GM19395 (cell line): ENCODE data around the gene KRTAP5-2.
"Not testable (repeated sequence)": the region's sequence is repeated elsewhere in the genome, so short reads cannot be mapped to it uniquely, and the experiment has no call there.

Source experiments
- ATAC-seq: cut with Tn5 transposase; IDR thresholded peaks from one replicate; pipeline ENCODE4 v1.9.1; 2021; ENCODE audit warnings: mild to moderate bottlenecking, moderate library complexity; ENCODE audit not compliant: unreplicated experiment

The KRTAP5-2 gene

DNA sequence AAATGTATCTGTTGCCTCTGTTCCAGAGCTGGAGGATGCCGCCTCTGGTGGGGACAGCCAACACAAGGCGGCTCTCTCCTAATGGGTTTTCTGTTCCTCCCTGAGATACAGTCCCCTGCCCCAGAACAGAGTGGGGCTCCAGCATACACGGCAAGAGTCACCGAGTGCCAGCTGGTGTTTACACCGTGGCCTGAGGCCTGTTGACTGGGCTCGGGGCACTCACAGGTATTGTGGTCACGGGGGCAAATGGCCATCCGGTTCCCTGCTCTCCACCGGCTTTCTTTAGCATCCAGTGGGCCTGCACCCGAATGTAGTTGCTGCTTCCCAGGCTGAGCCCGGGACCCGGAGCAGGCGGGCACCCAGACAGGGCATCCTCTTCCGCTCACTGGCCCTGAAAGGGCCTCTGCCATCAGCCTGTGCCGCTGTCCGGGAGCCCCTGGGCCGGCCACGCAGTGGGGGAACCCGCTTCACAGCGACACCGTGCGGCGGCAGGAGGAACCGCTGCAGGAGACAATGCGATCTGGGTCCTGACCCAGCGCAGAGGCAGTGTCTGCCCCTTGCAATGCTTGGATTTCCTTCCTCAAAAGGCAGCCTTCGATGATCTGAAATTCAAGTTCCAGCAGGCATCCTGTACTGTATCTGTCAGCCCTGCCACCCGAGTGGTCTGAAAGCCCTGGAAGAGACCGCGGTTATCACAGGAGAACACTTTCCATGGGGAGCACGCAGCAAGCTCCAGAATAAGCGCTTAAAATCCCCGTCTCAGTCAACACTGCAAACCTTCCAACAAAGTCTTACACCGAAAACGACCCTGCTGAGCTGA, 30.6 kb upstream of the KRTAP5-2 start:
- no peak for ATAC-seq

DNA sequence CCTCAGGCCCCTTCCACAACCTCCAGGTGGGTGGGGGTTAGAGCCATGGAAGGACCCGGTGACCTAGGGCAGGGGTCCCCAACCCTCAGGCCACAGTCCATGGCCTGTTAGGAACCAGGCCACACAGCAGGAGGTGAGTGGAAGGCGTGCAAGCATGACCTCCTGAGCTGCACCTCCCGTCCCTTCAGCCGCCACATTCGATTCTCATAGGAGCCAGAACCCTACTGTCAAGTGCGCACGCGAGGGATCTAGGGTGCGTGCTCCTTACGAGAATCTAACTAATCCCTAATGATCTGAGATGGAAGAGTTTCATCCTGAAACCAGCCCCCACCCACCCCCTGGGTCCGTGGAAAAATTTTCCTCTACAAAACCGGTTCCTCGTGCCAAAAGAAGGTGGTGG, 27.4 kb upstream of the KRTAP5-2 start:
- ATAC-seq, result no peak

DNA sequence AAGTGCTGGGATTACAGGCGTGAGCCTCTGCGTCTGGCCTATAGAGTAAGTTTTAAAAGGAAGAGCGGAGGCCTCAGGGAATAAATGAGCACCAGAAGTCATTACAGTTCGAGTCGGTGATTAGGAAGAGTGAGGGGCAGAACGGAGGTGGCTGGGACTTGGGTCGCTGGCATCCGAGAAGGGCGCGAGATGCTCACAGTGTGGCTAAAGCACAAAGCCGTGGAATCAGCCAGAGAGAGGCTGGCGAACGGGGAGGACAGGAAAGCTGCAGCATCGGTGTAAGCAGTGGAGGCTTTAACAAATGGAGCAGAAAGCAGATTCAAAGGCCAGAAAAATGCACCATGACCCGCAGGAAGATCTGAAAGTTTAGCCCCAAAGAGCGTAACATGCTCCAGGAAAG, 26.5 kb upstream of the KRTAP5-2 start:
- no peak for ATAC-seq

DNA sequence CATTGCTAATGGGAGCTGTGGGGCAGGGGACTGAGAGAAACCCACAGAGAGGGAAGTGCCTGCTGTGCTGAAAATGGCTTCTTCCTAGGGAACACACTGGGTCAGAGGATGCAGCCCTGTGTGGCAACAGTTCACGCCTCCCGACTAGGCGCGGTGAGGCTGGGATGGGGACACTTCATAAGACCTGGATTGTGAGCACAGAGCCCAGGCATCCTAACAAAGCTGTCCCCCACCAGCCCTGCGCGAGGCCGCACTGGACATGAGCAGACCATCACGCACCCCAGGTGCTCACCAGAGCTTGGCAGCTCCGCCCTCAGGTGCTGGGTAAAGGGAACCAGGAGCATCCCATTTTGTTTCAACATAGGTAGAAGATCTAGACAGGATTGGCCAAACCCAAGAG, 25.6 kb upstream of the KRTAP5-2 start:
- ATAC-seq, result no peak

DNA sequence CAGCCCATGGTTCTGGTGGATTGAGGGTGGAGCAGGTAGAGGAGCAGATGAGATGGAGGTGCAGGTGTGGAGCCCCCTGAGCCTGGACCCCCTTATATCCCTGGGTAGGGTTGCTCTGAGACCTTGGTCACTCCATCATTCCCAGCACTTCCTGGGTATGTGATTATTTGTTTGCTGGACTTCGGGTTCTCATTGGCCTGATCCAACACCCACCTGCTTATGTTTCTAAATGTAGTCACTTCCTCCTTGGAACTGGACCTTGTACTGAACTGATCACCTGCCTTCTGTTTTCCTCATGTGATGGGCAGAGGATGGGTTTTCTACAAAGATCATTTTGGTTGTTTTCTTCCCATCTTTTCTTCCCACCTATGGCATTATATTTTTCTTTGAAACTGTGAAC, 24.0 kb upstream of the KRTAP5-2 start, which contains the start of gene KRTAP5-4:
Gene KRTAP5-4, minus strand, starts transcription at position 53 of the 400 bp plus-strand sequence. Its CDS starts 45 bp downstream, at position 8.
- no peak for ATAC-seq

DNA sequence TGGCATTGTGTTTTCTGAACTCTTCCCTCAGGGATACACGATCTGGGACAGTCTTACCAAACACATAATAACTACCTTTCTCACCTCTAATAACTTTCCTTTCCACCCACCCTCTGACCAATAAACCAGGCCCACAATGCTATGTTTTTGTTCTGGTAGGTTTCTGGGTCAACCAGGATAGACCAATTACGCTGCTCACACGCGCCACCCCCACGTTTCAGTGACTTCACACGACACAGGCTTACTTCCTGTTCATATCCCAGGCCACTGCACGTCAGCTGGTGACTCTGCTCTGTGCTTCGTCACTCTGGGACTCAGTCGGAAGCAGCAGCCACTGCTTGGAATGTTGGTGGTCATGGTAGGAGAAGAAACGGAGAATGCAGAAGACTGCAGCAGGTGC, 21.4 kb upstream of the KRTAP5-2 start:
- ATAC-seq, result no peak

DNA sequence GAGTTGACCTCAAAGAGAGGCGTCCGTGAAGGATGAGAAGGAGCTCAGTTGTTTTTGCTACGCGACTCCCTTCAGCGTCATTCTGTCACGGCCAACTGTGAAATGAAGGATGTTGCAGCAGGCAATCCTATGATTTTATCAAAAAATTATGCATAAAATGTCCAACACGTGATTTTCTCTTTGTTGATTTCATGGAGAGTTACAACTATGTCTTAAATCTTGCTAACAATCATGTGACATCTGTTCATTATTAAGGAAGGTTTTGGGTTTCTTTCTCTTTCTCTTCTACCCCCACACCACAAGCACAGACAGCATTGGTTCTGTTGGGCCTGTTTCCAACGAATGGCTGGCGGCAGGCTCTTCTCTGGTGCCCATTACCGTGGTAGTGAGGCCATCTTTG, 20.1 kb upstream of the KRTAP5-2 start:
- no peak for ATAC-seq

DNA sequence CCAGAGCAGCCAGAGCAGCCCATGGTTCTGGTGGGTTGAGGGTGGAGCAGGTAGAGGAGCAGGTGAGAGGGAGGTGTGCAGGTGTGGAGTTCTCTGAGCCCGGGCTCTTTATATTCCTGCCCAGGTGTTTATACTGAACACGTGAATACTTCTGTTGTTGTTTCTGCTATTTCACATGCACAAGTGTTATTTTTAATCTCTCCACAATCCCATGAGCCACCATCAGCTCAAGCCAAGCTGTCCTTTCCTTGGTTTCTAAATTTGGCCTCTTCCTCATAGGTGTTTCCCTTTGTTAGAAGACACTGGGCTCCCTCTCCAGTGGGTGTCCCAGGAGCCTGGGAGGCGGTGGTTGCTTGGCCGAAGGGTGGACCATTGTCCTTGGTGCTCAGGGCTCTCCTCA, 10.3 kb upstream of the KRTAP5-2 start, which contains the start of gene KRTAP5-3:
Gene KRTAP5-3, minus strand, starts transcription at position 101 of the 400 bp plus-strand sequence. Its CDS starts 78 bp downstream, at position 23.
- no peak for ATAC-seq

DNA sequence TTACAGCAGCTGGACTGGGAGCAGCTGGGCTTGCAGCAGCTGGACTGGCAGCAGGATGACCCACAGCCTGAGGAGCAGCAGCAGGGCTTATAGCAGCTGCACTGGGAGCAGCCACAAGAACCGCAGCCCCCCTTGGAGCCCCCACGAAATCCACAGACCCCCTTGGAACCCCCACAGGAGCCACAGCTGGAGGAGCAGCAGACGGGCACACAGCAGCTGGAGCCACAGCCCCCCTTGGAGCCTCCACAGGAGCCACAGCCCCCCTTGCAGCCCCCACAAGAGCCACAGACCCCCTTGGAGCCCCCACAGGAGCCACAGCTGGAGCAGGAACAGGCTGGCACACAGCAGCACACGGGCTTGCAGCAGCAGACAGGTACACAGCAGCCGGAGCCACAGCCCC, 9.8 kb upstream of the KRTAP5-2 start:
- ATAC-seq, result not testable (repeated sequence)

DNA sequence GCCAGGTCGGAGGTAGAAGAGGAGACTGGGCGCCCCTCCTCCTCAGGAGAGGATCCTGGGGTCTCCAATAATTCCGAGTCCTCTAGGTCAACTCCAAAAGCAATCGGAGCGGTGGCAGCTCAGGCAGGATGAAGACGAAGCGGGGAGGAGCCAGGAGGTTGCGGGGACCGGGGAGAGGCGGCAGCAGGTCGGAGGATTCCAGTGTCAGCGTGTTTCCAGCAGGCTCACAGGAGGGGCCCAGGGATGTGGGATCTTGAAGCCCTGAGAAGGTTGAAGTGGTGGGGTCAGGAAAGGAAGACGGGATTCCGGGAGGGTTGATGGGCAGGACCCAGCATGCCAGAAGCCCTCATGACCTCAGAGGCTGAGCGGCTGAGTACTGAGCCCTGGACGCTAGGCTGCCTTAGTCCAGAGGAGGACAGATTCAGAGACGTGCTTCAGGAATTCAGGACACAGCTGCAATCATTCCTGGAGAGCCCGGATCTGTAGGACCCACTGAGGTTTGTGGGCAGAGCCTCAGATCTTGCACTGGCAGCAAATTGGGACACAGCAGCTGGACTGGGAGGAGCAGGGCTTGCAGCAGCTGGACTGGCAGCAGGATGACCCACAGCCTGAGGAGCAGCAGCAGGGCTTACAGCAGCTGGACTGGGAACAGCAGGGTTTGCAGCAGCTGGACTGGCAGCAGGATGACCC, 9.2 kb upstream of the KRTAP5-2 start:
- ATAC-seq, result not testable (repeated sequence)

DNA sequence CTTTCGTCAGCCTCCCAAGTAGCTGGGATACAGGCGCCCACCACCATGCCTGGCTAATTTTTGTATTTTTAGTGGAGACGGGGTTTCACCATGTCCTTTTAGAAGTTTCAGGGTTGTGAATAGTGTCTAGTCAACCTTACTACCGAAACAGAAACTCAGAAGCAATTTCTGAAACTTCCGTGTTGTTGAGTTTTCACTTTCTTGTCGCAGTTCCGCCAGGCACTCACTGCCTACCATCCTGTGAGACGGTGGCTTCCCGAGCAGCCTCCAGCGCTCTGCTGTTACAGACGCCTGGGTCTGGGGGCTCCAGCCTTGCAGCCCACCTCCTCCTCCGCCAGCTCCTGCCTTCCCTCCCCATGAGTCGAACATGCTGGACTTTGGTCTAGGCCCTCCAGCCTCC, 7.8 kb upstream of the KRTAP5-2 start:
- ATAC-seq, result peak; percentile 97

DNA sequence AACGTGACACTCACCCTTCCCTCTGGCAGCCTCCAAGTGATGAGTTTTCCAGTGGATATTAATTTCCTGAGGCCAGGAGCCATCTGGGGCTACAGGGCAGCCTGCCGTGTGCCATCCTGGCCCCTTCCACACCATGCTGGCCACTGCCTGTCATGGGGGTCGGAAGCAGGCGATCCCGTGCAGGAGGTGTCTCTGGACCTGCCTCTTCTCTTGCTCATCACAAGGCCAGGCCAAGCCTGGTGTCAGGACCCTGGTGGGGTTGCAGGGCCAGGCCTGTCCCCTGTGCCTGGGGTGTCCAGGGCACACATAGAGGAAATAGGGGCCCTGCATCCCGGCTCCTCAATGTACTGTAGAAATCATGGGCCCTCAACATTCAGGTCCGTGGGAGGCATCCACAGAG, 6.6 kb upstream of the KRTAP5-2 start:
- ATAC-seq, result no peak

DNA sequence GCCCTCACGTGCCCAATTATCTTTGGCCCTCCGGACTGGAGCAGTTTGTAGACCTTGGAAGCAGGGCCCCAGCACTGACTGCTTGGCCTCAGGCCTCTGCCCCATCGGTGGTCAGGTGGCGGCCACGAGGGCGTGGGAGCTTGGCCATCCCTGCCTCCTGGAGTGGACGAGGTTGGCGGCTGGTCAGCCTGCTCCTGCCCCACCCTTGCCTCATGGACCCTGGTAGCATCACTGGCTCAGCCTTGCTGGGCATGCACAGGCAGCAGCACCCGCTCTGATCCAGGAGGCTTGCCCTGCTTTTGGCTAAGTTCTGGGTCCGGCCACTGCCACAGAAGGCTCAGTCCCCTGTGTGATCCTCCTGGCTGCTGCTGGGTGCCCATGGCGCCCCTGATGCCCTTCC, 6.1 kb upstream of the KRTAP5-2 start:
- no peak for ATAC-seq

DNA sequence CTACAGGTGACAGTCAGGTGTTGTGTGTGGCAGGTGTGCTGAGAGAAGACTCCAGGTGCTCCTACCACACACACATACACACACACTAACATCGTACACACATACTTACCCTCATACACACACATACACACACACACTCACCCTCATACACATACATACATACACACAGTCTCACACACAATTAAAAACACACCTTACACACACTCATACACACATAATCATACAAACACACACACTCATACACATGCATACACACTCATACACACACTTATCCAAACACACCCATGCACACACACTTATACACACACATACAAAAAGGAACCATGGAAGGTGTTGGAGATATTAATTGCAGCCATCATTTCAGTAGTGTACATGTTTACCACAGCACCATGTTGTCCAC, 5.5 kb upstream of the KRTAP5-2 start:
- no peak for ATAC-seq

DNA sequence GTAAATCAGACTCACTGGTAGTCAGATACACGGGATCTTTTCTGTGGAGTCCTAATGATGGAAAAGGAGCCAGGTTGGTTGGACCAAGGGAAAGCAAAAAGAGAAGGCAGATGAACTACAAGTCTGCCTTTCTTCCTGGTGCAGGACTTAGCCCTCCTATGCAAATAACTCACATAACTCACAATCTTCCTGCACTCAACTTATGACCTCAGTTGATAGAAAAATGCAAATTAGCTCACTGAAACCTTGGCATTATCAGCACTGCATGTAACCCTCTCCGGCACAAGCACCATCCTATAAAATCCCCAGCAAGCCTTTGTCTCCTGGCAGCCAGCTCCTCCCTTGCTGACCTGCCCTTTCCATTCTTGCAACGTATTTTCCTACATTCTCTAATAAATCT, 3.6 kb upstream of the KRTAP5-2 start:
- not testable (repeated sequence) for ATAC-seq

DNA sequence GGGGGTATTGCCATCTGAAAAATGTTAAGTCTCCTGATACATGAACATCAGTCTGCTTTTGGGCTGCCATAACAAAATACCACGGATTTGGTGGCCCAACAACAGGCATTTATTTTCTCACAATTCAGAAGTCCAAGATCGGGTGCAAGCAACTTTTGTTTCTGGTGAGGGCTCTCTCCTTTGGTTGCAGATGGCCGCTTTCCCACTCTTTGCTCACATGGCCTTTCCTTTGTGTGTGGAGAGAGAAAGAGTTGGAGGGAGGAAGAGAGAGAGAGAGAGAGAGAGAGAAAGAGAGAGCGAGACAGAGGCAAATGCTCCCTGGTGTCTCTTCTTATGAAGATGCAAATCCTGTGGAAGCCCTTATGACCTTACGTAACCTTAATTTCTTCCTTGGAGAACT, 2.5 kb upstream of the KRTAP5-2 start:
- no peak for ATAC-seq

DNA sequence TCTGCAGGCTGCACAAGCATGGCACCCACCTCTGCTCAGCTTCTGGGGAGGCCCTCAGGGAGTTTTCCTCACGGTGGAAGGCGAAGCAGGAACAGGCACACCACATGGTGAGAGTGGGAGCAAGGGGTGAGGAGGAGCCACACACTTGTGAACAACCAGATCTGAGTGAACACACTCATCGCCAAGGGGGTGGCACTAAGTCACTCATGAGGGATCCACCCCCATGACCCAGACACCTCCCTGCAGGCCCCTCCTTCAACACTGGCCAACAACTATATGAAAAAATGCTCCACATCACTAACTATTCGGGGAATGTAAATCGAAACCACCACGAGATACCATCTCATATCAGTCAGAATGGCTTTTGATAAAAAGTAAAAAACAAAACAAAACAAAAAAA, 722 bp upstream of the KRTAP5-2 start:
- no peak for ATAC-seq

DNA sequence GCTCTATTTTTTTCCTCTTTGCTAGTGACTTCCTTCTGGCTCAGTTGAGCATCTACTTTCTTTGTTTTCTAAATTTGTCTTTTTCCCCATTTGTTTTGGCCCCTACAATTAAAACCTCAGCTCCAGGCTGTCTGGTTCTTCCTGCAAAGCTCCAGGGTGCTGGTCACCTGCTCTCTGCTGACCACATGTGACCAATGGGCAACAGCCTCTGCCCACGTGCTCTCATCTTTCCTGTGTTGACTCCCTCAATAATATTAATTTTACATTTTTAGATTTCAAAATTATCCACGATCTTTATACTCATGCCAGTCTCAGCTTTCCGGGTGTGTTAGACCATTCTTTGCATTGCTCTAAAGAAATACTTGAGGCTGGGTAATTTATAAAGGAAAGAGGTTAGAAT, 312 bp upstream of the KRTAP5-2 start:
- not testable (repeated sequence) for ATAC-seq

DNA sequence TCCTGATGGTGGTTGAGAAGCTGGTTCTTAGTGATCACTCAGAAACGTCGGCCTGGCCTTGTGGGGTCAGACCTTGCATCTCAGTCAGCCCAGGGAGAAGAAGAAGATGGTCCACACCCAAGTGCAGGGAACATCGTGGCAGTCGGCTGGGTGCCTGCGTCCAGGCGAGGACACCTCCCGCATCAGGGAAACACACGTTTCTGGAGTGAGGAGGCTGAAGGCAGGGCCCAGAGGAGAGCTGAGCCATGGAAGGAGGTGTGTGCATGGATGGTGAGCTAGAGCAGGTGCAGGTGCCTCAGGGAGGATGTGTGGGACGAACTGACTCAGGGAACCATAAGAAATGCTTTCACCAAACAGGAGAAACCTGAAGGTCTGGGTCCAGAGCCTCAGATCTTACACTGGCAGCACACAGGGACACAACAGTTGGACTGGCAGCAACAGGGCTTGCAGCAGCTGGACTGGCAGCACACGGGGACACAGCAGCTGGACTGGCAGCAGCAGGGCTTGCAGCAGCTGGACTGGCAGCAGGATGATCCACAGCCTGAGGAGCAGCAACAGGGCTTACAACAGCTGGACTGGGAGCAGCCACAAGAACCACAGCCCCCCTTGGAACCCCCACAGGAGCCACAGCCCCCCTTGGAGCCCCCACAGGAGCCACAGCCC, 632 bp downstream of the KRTAP5-2 start:
- no peak for ATAC-seq

DNA sequence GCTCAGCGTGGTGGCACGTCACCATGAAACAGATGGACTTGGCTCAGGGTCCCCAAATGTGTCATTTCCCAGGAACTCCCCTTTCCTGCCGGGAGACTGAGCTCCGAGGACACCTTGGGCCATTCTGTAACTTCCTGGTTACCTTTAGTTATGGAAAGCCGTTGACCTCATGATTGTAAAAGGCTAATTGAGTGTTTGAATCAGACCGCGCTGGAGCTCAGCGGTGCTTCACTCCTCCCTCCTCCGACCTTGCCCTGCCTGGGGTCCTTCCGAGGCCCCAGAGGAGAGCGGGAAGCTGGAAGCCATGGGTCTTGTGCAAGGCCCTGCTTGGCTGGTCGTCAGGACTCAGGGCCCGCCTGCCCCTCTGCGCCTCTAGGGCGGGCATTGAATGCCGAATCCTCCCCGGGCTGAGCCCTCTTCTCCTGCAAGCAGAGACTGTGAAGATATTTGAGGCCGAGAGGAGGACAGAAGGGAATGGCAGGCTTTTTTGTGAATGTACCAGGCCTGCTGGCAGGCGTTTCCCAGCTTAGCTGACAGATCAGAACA, 1.4 kb downstream of the KRTAP5-2 start:
- ATAC-seq, result not testable (repeated sequence)

DNA sequence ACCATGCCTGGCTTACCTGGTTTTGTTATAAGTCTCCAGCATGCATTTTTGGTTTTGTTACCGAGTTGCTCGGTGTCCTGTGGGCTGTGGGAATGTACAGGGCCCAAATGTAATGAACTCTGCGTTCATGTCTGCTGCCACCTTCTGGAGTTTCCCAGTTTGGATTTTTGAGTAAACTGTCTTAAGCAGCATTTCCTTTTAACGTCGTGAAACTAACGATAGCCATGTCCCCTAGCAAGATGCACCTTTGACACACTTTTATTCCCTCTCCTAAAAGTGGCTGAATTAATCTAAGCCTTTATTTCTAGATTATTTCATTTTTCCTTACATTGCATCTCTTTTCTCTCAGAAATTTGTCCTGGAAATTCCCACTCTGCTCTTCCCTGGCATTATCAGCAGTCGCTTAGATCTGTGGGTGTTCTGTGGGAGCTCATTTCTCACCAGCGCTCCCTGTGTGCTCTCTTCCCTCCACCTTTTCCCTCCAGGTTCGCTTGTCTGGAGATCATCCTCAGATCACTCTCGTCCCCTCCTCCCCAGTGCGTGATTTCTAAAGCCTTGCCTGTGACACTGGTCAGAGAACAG, 2.0 kb downstream of the KRTAP5-2 start:
- not testable (repeated sequence) for ATAC-seq
